22Rv1 (cell line): Measurements from ENCODE around the gene HSBP1L1.
"Not testable (repeated sequence)": the region's sequence is repeated elsewhere in the genome, so short reads cannot be mapped to it uniquely, and the experiment has no call there.

Source experiments
- H3K27ac ChIP-seq: fragments of 450-650 bp; 2 replicates; pipeline ENCODE4 v1.5.1; 2017
- ZFX ChIP-seq: fragments of 450-650 bp; IDR thresholded peaks from 2 replicates; pipeline ENCODE4 v1.6.1; 2017; ENCODE audit warnings: antibody characterized with exemption, borderline replicate concordance
- TF ChIP-seq, protein P1 (sequence below): fragments of 450-650 bp; IDR thresholded peaks from 2 replicates; pipeline ENCODE4 v1.5.1; 2017; ENCODE audit warnings: mild to moderate bottlenecking

Gene HSBP1L1

DNA sequence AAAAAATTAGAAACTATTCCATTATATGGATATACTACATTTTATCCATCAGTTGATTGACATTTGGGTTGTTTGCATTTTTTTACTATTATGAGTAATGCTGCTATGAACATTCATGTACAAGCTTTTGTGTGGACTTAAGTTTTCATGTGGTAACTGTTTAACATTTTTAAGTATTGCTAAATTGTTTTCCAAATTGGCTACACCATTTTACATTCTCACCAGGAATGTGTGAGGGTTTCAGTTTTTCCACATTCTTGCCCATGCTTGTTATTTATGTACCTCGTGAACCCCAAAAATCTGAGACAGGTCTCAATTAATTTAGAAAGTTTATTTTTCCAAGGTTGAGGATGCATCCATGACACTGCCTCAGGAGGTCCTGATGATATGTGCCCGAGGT, 27.1 kb downstream of the HSBP1L1 start:
- TF ChIP-seq ZFX = no peak
- TF ChIP-seq, protein P1, sequence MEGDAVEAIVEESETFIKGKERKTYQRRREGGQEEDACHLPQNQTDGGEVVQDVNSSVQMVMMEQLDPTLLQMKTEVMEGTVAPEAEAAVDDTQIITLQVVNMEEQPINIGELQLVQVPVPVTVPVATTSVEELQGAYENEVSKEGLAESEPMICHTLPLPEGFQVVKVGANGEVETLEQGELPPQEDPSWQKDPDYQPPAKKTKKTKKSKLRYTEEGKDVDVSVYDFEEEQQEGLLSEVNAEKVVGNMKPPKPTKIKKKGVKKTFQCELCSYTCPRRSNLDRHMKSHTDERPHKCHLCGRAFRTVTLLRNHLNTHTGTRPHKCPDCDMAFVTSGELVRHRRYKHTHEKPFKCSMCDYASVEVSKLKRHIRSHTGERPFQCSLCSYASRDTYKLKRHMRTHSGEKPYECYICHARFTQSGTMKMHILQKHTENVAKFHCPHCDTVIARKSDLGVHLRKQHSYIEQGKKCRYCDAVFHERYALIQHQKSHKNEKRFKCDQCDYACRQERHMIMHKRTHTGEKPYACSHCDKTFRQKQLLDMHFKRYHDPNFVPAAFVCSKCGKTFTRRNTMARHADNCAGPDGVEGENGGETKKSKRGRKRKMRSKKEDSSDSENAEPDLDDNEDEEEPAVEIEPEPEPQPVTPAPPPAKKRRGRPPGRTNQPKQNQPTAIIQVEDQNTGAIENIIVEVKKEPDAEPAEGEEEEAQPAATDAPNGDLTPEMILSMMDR = no peak
- no peak overlapping the region for H3K27ac ChIP-seq

DNA sequence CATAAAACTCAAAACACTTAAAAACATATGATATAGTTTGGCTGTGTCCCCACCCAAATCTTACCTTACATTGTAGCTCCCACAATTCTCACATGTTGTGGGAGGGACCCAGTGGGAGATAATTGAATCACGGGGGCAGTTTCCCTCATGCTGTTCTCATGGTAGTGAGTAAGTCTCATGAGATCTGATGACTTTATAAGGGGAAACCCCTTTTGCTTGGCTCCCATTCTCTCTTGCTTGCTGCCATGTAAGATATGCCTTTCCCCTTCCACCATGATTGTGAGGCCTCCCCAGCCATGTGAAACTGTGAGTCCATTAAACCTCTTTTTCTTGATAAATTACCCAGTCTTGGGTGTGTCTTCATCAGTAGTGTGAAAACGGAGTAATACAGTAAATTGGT, 35.3 kb downstream of the HSBP1L1 start:
- H3K27ac ChIP-seq = not testable (repeated sequence)

DNA sequence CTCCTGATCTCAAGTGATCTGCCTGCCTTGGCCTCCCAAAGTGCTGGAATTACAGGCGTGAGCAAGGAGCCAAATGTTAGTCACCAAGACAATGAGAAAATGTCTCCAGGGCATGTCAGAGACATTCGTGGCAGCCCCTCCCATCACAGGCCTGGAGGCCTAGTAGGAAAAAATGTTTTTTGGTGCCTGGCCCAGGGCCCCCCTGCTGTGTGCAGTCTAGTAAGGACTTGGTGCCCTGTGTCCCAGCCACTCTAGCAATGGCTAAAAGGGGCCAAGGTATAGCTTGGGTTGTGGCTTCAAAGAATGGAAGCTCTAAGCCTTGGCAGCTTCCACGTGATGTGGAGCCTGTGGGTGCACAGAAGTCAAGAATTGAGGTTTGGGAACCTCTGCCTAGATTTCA, 36.4 kb downstream of the HSBP1L1 start:
- TF ChIP-seq, protein P1 = no peak
- no peak for TF ChIP-seq ZFX
- H3K27ac ChIP-seq = no peak overlapping the region

DNA sequence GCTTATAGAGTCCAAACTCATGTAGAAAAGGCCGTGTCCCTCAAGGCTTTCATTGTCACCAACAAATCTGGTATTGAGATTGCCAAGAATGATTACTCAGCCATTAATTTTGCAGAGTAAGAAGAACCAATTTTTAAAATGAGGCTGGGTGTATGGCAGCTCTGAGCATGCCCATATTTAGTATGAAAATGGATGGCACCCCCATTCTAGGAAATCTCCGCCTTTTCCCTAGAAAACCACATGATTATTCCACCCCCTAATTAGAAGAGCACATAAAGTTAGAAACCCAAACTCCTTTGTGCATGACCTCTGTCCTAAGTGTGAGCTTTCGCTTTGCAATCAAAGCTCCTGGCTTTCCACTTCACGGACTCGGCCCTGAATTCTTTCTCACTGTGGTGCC, 38.0 kb downstream of the HSBP1L1 start:
- TF ChIP-seq, protein P1 = no peak
- no peak for TF ChIP-seq ZFX
- H3K27ac ChIP-seq = no peak overlapping the region

DNA sequence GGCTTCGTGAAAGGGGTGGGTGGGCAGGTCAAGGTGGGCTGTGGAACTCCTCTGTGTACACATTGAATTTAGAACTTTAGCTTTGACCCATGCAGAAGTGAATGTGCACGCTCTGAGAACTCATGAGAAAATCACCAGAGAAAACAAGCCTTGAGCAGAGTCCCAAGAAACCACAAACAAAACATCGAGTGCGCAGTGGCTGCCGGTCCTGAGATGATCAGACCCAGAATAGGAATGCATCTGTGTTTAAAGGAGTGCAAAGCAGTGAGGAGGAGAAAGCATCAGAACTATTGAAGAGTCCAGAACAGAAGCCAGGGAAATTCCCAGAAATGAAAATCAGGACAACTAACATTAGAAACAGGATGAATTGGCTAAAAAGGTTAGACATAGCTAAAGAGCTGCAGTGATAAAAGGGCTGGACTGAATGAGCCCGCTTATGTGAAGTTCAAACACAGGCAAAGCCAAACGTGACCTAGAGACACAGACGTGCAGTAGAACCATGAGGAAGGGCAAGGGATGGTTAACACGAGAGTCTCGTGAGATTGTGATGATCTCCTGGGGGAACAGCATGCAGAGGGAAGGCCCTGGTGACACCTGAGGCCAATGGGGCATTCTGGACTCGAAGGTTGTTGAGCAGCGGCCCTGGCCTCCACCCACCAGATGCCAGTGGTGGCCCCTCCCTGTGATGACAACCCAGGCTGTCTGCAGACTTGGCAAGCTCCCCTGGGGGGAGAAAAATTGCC, 40.3 kb downstream of the HSBP1L1 start:
- no peak overlapping the region for H3K27ac ChIP-seq
- TF ChIP-seq, protein P1 = no peak
- TF ChIP-seq ZFX = no peak

DNA sequence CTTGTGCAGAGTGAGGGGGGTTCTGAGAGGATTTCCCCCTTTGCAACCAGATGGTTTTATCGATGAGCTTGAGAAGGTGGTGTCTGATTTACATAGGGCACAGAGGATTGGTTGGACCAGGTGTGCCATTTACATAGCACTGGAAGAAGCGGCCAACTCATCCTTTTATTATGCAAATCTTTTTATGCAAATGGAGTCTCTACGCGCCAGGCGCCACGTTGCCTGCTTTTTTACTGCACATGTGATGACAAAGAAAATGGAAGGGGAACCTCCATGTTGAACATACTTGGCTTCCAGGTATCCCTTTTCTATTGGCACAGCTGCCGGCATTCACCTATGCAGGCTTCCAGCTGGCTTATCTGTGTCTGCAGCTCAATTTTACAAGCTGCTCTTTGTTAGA, 42.3 kb downstream of the HSBP1L1 start:
- no peak overlapping the region for H3K27ac ChIP-seq
- TF ChIP-seq, protein P1 = no peak

DNA sequence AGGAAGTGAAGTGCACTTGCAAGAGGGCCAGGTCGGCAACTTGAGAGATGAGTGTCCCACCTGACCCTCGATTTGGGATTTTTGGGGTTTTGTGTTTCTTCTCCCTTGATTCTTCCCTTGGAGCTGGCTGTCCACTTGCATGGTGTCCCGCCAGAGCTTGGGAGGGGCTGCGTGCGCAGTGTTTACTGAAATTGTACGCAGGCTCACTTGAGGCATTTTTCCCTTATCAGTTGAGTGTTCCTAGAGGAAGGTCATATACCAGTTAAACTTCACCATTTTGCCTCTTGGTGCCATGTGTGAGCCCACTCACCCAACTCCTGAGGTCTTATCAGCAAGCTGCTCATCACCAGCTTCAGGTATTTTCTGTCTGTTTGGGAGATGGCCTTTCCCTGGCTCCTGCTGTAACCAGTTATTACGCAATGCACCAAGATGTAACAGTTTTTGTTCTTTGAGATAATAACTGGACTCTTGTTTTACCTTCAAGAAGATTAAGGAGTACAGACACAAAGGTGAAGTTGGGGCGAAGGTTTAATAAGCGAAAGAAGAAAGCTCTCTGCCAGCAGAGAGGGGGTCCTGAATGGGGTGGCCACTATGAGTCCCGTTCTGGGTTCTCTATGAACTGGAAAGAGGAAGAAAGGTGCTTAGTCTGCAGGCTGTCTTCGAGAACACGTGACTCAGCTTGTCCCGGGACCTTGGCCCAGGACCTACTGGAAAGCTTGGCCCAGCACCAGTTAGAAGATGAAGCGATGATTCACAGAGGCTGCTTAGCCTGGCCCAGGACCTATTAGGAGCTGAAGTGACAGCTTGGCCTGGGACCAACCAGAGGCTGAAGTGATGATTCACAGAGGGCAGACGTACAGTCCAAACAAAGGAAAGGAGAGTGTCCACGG, 45.5 kb downstream of the HSBP1L1 start:
- TF ChIP-seq, protein P1 = no peak
- TF ChIP-seq ZFX = no peak

DNA sequence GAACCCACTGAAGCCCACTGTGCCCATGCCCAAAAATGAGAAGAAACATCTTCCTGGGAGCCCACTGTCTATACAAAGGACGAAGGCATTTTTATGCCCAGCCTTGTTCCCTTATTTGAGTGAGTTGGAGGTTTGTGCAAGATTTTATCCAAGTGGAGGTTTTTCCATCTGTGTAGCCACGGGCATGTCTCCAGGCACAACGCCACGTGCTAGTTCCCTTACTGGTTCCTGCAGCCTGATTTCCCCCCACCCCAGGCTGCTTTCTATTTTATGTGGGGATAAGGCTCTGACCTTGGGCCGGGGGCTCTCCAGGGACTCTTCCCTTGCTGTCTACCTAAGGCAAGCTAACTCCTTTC, 46.1 kb downstream of the HSBP1L1 start:
- H3K27ac ChIP-seq = no peak overlapping the region
- TF ChIP-seq, protein P1 = no peak

More for the DNA sequence above, 45.5 kb downstream of the HSBP1L1 start:
- H3K27ac ChIP-seq = no peak overlapping the region

DNA sequence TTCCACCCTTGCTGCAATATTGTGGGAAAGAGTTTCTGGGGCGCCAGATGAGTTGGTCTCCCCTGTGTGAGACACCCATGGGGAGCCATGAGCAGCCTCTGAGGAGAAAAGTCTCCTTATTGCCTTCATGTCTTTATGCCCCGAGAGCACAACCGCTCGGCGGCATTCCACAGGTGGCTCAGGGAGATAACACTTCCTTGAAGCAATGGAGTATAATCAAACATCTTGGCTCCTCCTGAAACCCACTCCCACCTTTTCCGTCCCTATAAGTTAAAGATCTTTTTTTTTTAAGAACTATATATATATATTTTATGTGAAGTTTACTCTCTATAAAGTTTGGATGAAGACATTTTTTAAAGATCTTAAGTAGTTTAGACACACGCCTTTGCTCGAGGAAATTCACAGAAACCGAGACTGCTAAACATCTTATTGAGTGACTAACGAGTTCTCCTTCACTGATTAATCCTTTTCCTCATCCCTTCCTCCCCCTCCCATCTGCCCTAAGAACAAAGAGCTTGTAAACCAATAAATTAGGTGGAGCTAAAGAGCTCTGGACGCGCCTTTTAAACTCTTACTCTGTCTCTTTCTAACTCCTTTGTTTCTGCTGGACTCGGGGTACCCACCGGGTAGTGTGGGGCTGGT, 47.2 kb downstream of the HSBP1L1 start:
- not testable (repeated sequence) for H3K27ac ChIP-seq
